ENCODE results near the gene INHBC.
"Not testable (repeated sequence)": the region's sequence is repeated elsewhere in the genome, so short reads cannot be mapped to it uniquely, and the experiment has no call there.

INHBC gene

DNA sequence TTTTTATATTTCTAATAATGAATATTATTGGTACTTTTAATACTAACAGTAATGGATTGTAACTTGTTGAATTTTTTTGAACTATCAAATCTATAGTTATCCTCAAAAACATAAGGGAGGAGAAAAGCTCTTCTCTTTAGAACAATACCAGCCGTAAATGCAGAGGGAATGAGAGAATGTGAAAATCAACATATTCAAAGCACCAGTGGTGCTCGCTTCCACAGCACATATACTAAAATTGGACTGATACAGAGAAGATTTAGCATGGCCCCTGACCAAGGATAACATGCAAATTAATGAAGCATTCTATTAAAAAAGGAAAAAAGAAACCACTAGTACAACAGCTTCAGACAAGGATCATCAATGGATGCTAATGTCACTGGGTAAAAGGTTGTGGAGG lies 19.5 kb upstream of the INHBC start:
- DNase-seq (ENCODE audit: insufficient read length, low spot score) (no peak), FAIRE-seq (no peak)
- TF ChIP-seq, protein P1, sequence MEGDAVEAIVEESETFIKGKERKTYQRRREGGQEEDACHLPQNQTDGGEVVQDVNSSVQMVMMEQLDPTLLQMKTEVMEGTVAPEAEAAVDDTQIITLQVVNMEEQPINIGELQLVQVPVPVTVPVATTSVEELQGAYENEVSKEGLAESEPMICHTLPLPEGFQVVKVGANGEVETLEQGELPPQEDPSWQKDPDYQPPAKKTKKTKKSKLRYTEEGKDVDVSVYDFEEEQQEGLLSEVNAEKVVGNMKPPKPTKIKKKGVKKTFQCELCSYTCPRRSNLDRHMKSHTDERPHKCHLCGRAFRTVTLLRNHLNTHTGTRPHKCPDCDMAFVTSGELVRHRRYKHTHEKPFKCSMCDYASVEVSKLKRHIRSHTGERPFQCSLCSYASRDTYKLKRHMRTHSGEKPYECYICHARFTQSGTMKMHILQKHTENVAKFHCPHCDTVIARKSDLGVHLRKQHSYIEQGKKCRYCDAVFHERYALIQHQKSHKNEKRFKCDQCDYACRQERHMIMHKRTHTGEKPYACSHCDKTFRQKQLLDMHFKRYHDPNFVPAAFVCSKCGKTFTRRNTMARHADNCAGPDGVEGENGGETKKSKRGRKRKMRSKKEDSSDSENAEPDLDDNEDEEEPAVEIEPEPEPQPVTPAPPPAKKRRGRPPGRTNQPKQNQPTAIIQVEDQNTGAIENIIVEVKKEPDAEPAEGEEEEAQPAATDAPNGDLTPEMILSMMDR (IDR thresholded peaks at IDR 0.05; ENCODE audit: insufficient read depth, missing control alignments), result no peak

DNA sequence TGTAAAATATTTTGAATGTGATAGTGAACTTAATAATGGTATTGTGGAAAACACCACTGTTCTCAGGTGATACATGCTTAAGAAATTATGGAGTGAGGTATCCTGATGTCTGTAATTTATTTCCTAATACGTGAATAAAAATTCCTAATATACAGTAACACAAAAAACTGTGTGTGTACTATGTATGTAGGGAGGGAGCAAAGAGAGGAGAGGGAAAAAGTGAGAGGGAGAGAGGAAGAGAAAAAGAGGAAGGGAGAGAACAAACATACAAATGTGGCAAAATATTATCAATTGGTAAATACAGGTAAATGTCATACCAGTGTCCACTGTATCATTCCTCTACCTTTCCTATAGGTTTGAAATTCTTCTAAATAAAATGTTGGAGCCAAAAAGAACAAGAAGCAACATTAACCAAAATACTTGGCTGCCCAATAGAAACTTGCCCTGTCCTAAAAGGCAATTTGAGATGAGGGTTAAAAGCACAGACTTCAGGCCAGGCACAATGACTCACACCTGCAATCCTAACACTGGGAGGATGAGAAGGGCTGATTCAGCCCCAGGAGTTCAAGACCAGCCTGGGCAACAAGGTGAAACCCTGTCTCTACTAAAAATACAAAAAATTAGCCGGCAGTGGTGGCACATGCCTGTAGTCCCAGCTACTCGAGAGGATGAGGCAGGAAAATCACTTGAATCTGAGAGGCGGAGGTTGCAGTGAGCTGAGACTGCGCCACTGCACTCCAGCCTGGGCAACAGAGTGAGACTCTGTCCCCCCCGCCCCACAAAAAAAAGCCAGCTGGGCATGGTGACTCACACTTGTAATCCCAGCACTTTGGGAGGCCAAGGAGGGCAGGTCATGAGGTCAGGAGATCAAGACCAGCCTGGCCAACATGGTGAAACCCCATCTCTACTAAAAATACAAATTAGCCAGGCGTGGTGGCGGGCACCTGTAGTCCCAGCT lies 18.3 kb upstream of the INHBC start:
- DNase-seq (ENCODE audit: insufficient read length, low spot score) (no peak), FAIRE-seq (no peak)
- TF ChIP-seq, protein P1 (IDR thresholded peaks at IDR 0.05; ENCODE audit: insufficient read depth, missing control alignments), result no peak

DNA sequence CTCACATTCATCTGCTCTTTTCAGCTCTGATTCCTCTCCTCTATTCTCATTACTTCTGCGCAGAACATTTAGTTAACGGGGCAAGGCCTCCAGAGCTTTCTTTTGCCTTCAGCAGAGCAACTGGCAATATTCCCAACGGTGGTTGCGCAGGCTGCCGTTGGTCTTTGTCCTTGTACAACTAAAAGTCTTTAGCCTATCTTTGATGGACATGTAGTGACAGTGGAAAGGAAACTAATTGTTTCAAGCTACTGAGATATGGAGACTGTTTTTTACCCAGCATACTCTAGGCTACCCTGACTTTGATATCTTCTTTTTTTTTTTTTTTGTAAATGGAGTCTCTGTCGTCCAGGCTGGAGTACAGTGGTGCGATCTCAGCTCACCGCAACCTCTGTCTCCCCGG lies 16.3 kb upstream of the INHBC start:
- DNase-seq (ENCODE audit: insufficient read length, low spot score), result no peak
- FAIRE-seq, result no peak
- TF ChIP-seq, protein P1 (IDR thresholded peaks at IDR 0.05; ENCODE audit: insufficient read depth, missing control alignments), result no peak

DNA sequence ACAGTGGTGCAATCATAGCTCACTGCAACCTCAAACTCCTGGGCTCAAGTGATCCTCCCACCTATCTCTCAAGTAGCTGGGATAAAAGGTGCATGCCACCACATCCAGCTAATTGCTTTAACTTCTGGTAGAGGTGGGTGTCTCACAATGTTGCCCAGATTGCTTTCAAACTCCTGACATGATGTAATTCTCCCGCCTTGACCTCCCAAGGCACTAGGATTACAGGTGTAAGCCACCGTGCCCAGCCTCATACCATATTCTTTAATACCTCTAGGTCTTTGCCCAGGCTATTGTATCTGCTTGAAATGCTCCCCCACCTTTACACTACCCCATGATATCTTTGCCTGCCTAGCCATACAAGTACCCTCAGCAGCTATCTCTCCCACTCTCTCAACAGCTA lies 15.1 kb upstream of the INHBC start:
- DNase-seq (ENCODE audit: insufficient read length, low spot score), result no peak
- no peak for FAIRE-seq
- TF ChIP-seq, protein P1 (IDR thresholded peaks at IDR 0.05; ENCODE audit: insufficient read depth, missing control alignments), result no peak

DNA sequence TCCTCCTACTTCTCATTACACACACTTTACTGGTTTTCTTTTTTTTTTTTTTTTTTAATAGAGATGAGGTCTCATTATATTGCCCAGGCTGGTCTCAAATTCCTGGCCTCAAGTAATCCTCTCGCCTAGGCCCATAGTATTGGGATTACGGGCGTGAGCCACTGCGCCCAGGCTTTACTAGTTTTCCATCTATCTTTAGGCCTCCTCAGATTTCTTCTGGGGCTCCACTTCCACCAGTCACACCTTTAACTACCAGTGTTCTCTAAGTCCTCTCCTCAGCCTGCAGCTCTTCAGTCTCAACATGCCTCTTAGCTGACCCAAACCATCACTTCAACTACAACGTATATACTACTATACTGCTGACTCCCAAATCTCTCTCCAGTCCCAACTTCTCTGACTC lies 14.1 kb upstream of the INHBC start:
- FAIRE-seq, result no peak
- DNase-seq (ENCODE audit: insufficient read length, low spot score), result no peak

DNA sequence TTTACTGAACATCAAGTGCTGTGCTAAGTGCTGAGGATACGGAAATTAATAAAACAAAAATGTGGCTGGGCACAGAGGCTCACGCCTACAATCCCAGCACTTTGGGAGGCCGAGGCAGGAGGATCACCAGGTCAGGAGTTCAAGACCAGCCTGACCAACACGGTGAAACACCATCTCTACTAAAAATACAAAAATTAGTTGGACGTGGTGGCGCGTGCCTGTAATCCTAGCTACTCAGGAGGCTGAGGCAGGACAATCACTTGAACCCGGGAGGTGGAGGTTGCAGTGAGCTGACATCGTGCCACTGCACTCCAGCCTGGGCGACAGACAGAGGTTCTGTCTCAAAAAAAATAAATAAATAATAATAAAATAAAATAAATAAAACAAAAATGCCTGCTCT lies 7.6 kb upstream of the INHBC start:
- DNase-seq (ENCODE audit: insufficient read length, low spot score); FAIRE-seq: not testable (repeated sequence)

More for the DNA sequence above, 14.1 kb upstream of the INHBC start:
- TF ChIP-seq, protein P1 (IDR thresholded peaks at IDR 0.05; ENCODE audit: insufficient read depth, missing control alignments), result no peak

DNA sequence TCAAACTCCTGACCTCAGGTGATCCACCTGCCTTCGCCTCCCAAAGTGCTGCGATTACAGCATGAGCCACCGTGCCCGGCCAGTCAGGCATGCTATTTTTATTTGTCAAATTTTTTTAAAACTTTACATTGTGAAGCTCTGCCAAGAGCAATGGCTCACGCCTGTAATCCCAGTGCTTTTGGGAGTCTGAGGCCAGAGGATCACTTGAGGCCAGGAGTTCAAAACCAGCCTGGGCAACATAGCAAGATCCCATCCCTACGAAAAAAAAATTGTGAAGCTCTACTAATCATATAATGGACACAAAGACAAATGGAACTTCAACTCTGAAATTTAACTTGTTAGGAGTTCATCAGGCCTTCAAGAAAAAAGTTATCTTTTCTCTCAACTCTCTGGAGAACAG lies 5.6 kb upstream of the INHBC start:
- TF ChIP-seq, protein P1 (IDR thresholded peaks at IDR 0.05; ENCODE audit: insufficient read depth, missing control alignments), result no peak
- FAIRE-seq (no peak), DNase-seq (ENCODE audit: insufficient read length, low spot score) (no peak)

All from D721Med (cell line).